HG03378 (cell line): ENCODE data around the gene REPS2.

Experiments
- ATAC-seq: cut with Tn5 transposase; IDR thresholded peaks from one replicate; pipeline ENCODE4 v1.9.1; 2021; ENCODE audit warnings: mild to moderate bottlenecking, moderate library complexity; ENCODE audit not compliant: unreplicated experiment

Gene REPS2

DNA sequence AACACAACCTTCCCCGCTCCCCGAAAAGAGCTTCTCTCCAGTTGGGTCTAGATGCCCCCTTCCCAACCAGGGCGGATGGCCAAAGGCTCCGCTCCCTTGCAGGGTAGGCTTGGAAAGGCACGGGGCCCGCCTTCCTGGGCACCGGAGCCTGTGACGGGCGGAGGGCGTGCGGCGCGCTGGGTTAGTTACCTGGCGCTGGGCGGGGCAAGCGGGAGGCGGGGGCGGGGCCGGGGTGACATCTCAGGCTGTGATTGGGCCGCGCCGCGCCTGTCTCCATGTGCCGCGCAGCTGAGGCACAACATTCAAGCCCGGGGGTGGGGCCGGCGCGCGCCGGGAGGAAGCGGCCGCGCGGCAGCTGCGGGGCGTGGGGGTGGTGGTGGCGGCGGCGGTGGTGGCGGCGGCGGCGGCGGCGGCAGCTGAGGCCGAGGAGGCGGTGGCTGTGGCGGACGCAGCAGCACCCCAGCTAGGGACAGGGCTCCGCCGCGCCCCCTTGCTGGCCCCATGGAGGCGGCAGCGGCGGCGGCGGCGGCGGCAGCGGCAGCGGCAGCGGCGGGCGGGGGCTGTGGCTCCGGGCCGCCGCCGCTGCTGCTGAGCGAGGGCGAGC is at the start of gene REPS2:
Gene REPS2, plus strand, starts transcription at position 298 of the 604 bp plus-strand sequence. Its CDS starts 204 bp downstream, at position 502.
- ATAC-seq: peak; percentile 74

GRCh38 chrX:16897445-16897844 is 49.0 kb upstream of the REPS2 start:
- no peak for ATAC-seq

DNA sequence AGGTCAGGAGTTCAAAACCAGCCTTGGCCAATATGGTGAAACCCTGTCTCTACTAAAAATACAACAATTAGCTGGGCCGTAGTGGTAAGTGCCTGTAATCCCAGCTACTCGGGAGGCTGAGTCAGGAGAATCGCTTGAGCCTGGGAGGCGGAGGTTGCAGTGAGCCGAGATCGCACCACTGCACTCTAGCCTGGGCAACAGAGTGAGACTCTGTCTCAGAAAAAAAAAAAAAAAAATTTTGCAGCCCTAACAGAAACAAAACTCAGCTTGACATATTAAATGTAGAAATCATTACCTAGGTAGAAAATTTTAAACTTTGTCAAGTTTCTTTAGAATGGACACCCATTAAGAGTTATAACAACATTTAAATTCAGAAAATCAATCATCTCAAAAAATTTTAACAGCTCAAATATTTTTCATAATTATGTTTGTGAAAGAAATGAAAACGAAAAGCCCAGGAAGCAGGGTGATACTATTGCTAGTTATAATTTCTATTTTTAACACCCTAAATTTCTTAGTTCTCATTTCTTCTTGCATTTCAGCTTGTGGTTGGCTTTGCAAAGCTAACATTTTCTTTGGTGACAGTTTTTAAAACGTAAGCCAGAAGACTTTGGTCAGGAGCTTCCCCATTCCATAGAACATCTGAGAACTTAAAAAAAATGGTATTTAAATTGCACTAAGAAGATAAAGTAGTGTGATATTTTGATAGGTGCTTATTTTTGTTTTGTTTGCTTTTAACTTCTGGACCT is 43.0 kb upstream of the REPS2 start:
- no peak for ATAC-seq

DNA sequence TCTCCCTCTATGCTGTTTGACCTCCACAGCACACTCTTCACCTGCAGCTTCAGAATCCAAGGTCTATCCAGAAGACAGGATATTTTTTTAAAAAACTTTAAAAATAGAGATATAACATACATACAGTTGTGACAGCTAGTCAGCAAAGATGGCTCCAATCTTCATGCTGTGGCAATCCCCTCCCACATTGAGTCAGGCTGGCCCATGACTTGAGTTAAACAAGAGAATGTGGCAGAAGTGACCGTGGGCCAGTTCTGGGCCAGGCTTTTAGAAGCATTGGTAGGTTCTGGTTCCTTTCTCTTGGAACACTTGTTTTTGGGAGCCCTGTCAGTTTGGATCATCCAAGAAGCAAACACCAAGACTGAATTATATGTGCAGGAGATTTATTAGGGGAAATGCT is 36.1 kb upstream of the REPS2 start:
- no peak for ATAC-seq

DNA sequence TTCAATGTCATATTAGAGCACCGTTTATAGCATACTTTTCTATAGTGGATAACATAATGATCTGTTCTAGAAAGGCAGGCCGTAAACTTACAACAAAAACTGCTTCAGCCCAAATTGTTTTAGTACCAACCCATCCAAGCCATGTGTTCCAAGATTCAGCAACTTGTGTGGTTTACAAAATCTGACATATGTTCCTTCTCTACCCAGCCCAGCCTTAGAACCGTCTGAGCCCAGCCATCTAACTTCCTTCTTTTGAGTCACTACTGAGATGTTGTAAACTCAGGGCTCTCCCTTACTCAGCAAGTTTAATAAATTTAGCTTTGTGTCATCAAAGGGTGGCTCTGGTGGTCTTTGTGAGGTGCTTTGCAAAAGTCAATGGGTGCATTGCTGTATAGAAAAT is 32.4 kb upstream of the REPS2 start:
- ATAC-seq: no peak

DNA sequence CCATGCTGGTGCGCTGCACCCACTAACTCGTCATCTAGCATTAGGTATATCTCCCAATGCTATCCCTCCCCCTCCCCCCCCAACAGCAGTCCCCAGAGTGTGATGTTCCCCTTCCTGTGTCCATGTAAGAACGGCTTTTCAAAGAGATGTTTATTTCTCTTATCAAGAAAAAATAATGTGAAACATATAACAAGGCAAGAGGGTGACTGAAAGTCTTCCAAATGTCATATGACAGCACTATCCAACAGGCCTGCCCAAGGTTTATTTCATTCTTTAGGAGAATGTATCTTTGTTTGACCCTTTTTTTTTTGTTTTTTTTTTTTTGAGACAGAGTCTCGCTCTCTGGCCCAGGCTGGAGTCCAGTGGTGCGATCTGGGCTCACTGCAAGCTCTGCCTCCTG is 29.9 kb upstream of the REPS2 start:
- ATAC-seq: no peak

DNA sequence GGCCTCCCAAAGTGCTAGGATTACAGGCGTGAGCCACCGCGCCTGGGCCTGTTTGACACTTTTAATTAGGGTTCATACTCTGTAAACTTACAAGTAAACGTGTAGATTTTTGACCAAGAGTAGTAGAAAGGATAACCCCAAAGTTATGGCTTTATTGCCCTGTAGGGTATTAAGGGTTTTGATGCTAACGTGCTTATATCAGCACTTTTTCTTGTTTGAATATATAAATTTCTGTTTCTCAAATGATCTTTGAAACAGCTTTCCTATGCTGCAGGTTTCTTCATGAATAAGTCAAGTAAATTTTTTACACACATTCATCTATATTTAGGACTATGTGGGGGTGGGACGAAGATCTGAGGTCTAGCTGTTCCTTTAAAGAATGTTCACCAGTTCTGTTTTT is 29.3 kb upstream of the REPS2 start:
- no peak for ATAC-seq

- ATAC-seq: no peak
Measured at GRCh38 chrX:16918979-16919378, 27.5 kb upstream of the REPS2 start.

- no peak for ATAC-seq
Measured at GRCh38 chrX:16920075-16920474, 26.4 kb upstream of the REPS2 start.

GRCh38 chrX:16923157-16923556 is 23.3 kb upstream of the REPS2 start:
- no peak for ATAC-seq

- ATAC-seq: no peak
Measured at GRCh38 chrX:16924631-16925480, 21.6 kb upstream of the REPS2 start.

- ATAC-seq: no peak
Measured at GRCh38 chrX:16930392-16930791, 16.1 kb upstream of the REPS2 start.

DNA sequence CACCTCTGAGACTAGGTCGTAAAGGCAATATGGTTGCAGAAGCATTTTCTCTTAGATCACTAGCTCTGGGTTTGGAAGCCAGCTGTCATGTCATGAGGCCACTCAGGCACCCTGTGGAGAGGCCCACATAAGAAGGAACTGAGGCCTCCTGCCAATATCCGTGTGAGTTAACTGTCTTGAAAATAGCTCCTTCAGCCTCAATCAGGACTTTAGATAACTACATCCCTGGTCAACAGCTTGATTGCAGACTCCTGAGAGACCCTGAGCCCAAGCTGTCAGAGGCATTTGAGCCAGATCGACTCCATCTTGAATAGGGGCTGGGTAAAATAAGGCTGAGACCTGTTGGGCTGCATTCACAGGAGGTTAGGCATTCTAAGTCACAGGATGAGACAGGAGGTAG is 15.1 kb upstream of the REPS2 start:
- no peak for ATAC-seq

- no peak for ATAC-seq
Measured at GRCh38 chrX:16931855-16932575, 14.4 kb upstream of the REPS2 start.

DNA sequence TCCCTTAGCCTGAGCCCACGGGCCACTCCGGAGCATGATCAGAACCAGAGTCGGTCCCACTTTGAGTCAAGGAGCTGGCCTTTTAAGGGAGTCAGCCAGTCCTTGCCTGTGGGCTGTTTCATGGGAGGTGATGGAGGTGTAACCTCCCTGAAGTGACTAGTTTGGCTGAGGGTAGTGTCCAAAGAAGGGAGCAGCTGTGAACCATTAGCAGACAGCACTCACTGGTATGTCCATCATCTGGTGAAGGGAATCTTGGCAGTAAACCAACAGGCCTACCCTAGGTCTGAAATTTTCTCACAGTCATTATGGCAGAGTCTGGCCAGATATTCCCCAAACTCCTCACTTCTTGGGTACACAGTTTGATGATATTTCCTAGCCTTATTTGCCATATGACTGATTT is 12.3 kb upstream of the REPS2 start:
- ATAC-seq: no peak

- ATAC-seq: peak; percentile 14
Measured at GRCh38 chrX:16946971-16947562, 609 bp downstream of the REPS2 start.

DNA sequence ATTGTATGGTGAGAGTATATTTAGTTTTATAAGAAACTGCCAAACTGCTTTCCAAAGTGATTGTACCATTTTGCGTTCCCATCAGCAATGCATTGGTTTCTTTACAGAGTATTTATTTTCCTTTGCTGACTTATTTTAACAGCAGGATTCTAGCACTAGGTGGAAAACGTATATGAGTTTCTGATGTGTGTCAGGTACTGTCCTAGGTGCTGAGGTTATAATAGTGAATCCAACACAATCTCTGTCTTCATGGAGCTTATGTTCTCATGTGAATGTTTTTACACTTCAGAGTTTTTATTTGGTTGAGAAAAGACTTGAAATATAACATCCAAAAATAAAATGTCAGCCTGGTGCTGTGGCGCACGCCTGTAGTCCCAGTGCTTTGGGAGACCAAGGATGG is 4.0 kb downstream of the REPS2 start:
- ATAC-seq: no peak

GRCh38 chrX:16953606-16954211 is 7.3 kb downstream of the REPS2 start:
- ATAC-seq: no peak

DNA sequence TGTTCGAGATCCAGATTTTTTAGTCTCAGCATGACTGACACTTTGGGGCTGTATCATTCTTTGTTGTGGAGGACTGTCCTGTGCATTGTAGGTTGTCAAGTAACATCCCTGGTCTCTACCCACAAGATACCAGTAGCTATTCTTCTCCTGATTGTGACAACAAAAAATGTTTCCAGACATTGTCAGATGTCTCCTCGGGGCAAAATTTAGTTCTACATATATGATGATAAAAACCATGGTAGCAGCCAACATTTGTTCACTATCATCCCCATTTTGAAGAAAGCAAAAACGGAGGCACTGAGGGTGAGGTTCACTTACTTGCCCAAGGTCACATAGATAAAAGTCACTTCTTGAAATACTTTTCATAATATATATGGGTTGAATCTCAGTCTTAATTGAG is 11.3 kb downstream of the REPS2 start:
- ATAC-seq: no peak

- no peak for ATAC-seq
Measured at GRCh38 chrX:16958356-16958755, 11.9 kb downstream of the REPS2 start.
